Measurements from ENCODE around the gene RASSF6. TPM values are rescaled to one million over a fixed set of nuclear protein-coding genes. Genes with fewer than 3 reads are reported as not detected.

RASSF6 gene
- total RNA-seq, 1 experiment from 2014 or later = 1.1 TPM

DNA sequence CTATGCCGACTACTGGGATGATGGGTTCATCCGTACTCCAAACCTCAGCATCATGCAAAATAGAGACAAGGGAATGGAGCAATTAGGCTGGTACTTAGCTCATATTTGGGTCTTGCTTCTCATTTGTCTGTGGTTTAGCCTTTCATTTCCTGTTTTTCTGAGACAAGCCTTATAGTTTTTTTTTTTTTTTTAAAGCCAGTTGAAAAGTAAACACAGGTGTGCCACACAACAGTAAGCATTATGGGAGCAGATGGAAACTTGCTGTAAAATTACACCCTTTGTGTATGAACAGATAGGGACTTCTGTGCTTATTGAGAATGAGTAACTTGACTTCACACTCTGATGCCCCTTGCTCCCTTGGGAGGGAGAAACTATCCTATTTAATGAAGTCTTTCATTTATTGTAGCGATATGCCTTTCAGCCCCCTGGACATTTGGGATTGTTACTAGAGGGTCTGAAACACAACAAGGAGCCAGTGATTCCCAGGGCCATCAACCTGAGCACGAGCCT is 13.7 kb downstream of the RASSF6 start:
- TF ChIP-seq EZH2 (IDR thresholded peaks at IDR 0.05; ENCODE audit: low read length, unreplicated experiment) (no peak), EZH2phosphoT487 (IDR thresholded peaks at IDR 0.05; ENCODE audit: borderline replicate concordance, low read length) (no peak)
- TF ChIP-seq, protein P1, sequence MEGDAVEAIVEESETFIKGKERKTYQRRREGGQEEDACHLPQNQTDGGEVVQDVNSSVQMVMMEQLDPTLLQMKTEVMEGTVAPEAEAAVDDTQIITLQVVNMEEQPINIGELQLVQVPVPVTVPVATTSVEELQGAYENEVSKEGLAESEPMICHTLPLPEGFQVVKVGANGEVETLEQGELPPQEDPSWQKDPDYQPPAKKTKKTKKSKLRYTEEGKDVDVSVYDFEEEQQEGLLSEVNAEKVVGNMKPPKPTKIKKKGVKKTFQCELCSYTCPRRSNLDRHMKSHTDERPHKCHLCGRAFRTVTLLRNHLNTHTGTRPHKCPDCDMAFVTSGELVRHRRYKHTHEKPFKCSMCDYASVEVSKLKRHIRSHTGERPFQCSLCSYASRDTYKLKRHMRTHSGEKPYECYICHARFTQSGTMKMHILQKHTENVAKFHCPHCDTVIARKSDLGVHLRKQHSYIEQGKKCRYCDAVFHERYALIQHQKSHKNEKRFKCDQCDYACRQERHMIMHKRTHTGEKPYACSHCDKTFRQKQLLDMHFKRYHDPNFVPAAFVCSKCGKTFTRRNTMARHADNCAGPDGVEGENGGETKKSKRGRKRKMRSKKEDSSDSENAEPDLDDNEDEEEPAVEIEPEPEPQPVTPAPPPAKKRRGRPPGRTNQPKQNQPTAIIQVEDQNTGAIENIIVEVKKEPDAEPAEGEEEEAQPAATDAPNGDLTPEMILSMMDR (conservative IDR thresholded peaks at IDR 0.05; ENCODE audit: low read depth, low read length) = no peak
- Histone ChIP-seq H3K27me3 (ENCODE audit: low read length) (no peaks in the 10 kb centered on the region), H3K36me3 (ENCODE audit: low read depth, low read length) (no peaks in the 10 kb centered on the region), H3K9ac (ENCODE audit: low read length) (no peak overlapping the region), H3K27ac (ENCODE audit: low read length) (peak overlapping the region; percentile 51), H3K4me1 (ENCODE audit: insufficient read depth, low read length) (peaks cover 55% of the 10 kb centered on the region), H3K79me2 (ENCODE audit: low read length) (no peaks in the 10 kb centered on the region), H3K4me3 (ENCODE audit: low read length) (no peak overlapping the region), H3K4me2 (ENCODE audit: low read length) (peak overlapping the region; percentile 25), H3K9me2 (replicated peaks; ENCODE audit: low read length) (no peaks in the 10 kb centered on the region), H3K9me3 (ENCODE audit: low read length) (no peaks in the 10 kb centered on the region), H2AFZ (ENCODE audit: low read length) (no peak overlapping the region), H4K20me1 (ENCODE audit: low read length) (no peaks in the 10 kb centered on the region), H3F3A (ENCODE audit: low read length, unreplicated experiment) (peaks cover 3% of the 10 kb centered on the region)
- intact Hi-C loops (cut with micrococcal nuclease) = loop anchor here (5.0 kb wide), 1 partner anchor 236 kb away; no protein-coding TSS in a partner anchor
- ATAC-seq (peak; percentile 20; the same call in 1 of the 2 replicates), DNase-seq (peak; percentile 64)
- BruUV-seq (replicated peaks) = no TSS peak
- ChIA-PET CTCF (no interaction called here), POLR2A (ENCODE audit: unreplicated experiment) (no interaction called here)

DNA sequence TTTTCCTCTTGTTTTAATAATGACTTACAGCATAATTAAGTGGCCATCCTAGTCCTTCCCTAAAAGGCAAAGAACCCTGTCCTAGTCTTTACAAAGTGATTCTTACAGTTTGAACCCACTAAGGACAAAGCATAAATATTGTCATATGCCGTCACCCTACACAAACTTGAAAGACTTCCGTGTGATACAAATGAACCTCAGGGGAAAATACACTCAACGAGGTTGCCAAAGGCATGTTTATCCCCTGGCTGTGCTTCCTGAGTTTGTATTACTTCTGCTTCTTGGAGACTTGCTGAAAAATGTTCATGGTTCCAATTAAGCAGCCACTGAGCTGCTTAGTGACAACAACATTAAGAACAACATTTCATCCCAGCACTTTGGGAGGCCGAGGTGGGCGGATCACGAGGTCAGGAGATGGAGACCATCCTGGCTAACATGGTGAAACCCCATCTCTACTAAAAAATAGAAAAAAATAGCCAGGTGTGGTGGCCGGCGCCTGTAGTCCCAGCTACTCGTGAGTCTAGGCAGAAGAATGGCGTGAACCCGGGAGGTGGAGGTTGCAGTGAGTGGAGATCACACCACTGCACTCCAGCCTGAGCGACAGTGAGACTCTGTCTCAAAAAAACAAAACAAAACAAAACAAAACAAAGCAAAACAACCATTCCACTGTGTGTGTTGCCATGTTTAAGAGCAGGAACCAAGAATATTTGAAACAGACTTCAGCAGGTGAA is 16.2 kb downstream of the RASSF6 start:
- DNase-seq (no peak), ATAC-seq (no peak)
- H3K27ac ChIP-seq (ENCODE audit: low read length) = peak overlapping the region; percentile 59
- POLR2A ChIA-PET (ENCODE audit: unreplicated experiment) = no interaction called here
- H2AFZ ChIP-seq (ENCODE audit: low read length) = no peak overlapping the region
- H3K9me3 ChIP-seq (ENCODE audit: low read length) = no peaks in the 10 kb centered on the region
- intact Hi-C loops (cut with micrococcal nuclease) = no loop called here
- no peaks in the 10 kb centered on the region for H3K27me3 ChIP-seq (ENCODE audit: low read length)
- H3K9me2 ChIP-seq (replicated peaks; ENCODE audit: low read length) = no peaks in the 10 kb centered on the region
- TF ChIP-seq, protein P1 (conservative IDR thresholded peaks at IDR 0.05; ENCODE audit: low read depth, low read length) = no peak
- TF ChIP-seq EZH2phosphoT487 (IDR thresholded peaks at IDR 0.05; ENCODE audit: borderline replicate concordance, low read length) (no peak), EZH2 (IDR thresholded peaks at IDR 0.05; ENCODE audit: low read length, unreplicated experiment) (no peak)
- H3F3A ChIP-seq (ENCODE audit: low read length, unreplicated experiment) = no peaks in the 10 kb centered on the region
- H4K20me1 ChIP-seq (ENCODE audit: low read length) = no peaks in the 10 kb centered on the region
- no peaks in the 10 kb centered on the region for H3K79me2 ChIP-seq (ENCODE audit: low read length)
- no peak overlapping the region for H3K9ac ChIP-seq (ENCODE audit: low read length)
- no peak overlapping the region for H3K4me3 ChIP-seq (ENCODE audit: low read length)
- no peaks in the 10 kb centered on the region for H3K36me3 ChIP-seq (ENCODE audit: low read depth, low read length)
- H3K4me1 ChIP-seq (ENCODE audit: insufficient read depth, low read length) = peaks cover 49% of the 10 kb centered on the region
- CTCF ChIA-PET = no interaction called here
- no TSS peak for BruUV-seq (replicated peaks)
- H3K4me2 ChIP-seq (ENCODE audit: low read length) = peak overlapping the region; percentile 28

- no peaks in the 10 kb centered on the region for H3K79me2 ChIP-seq (ENCODE audit: low read length)
- H3K4me3 ChIP-seq (ENCODE audit: low read length) = no peak overlapping the region
- peak overlapping the region; percentile 28 for H3K4me2 ChIP-seq (ENCODE audit: low read length)
- peaks cover 45% of the 10 kb centered on the region for H3K4me1 ChIP-seq (ENCODE audit: insufficient read depth, low read length)
- H3K9me2 ChIP-seq (replicated peaks; ENCODE audit: low read length) = no peaks in the 10 kb centered on the region
- no peaks in the 10 kb centered on the region for H3K36me3 ChIP-seq (ENCODE audit: low read depth, low read length)
- TF ChIP-seq EZH2phosphoT487 (IDR thresholded peaks at IDR 0.05; ENCODE audit: borderline replicate concordance, low read length) (no peak), EZH2 (IDR thresholded peaks at IDR 0.05; ENCODE audit: low read length, unreplicated experiment) (no peak)
- TF ChIP-seq, protein P1 (conservative IDR thresholded peaks at IDR 0.05; ENCODE audit: low read depth, low read length) = no peak
- H3F3A ChIP-seq (ENCODE audit: low read length, unreplicated experiment) = no peaks in the 10 kb centered on the region
- no peaks in the 10 kb centered on the region for H3K9me3 ChIP-seq (ENCODE audit: low read length)
- ChIA-PET POLR2A (ENCODE audit: unreplicated experiment) (no interaction called here), CTCF (no interaction called here)
- no TSS peak for BruUV-seq (replicated peaks)
- peak; percentile 56 for ATAC-seq
- H3K27me3 ChIP-seq (ENCODE audit: low read length) = no peaks in the 10 kb centered on the region
- no peaks in the 10 kb centered on the region for H4K20me1 ChIP-seq (ENCODE audit: low read length)
- intact Hi-C loops (cut with micrococcal nuclease) = no loop called here
- DNase-seq = peak; percentile 75
- no peak overlapping the region for H3K9ac ChIP-seq (ENCODE audit: low read length)
- no peak overlapping the region for H2AFZ ChIP-seq (ENCODE audit: low read length)
- H3K27ac ChIP-seq (ENCODE audit: low read length) = peak overlapping the region; percentile 59
Observed at GRCh38 chr4:73603271-73603710, 16.9 kb downstream of the RASSF6 start.

All from PC-3 (cell line).